ENCODE results near the gene DAB1. TPM values are rescaled to one million over a fixed set of nuclear protein-coding genes. Genes with fewer than 3 reads are reported as not detected.

Gene DAB1
- total and polyA plus RNA-seq, 2 of the 8 experiments (the other 6 are each of a cell fraction or from before 2014, with no cell fraction given), result 4.4 to 11.8 TPM

GRCh38 chr1:57091642-57092041, 332.2 kb downstream of the DAB1 start:
- Histone ChIP-seq H3K27me3 (replicated peaks in 1 of 4; ENCODE audit: control insufficient read depth in 3 of 4, extremely low read depth in 1 of 4, insufficient read depth in 3 of 4, low read length in 3 of 4) (no peaks in the 10 kb centered on the region), H4K20me1 (replicated peaks in 1 of 2; ENCODE audit: control insufficient read depth in 1 of 2, insufficient read depth in 2 of 2, low read length in 2 of 2) (no peaks in the 10 kb centered on the region), H3K9me3 (ENCODE audit: insufficient read depth in 2 of 2, low read depth in 1 of 2, low read length in 1 of 2) (no peaks in the 10 kb centered on the region), H2BK5ac (ENCODE audit: low read depth, low read length) (no peak overlapping the region), H3K4me1 (replicated peaks in 1 of 4; ENCODE audit: control insufficient read depth in 3 of 4, insufficient read depth in 4 of 4, low read length in 3 of 4) (peaks cover 0 to 2% (median 0%) of the 10 kb centered on the region in 4 experiments; a peak in 2 of 7 replicates), H2BK15ac (ENCODE audit: low read length) (no peak overlapping the region), H2AK5ac (ENCODE audit: low read depth, low read length) (no peak overlapping the region), H4K91ac (replicated peaks; ENCODE audit: insufficient read length, low read length) (no peak overlapping the region), H3K79me1 (ENCODE audit: low read depth, low read length) (no peaks in the 10 kb centered on the region), H3K56ac (replicated peaks; ENCODE audit: insufficient read length, low read depth, low read length) (no peak overlapping the region), H4K5ac (ENCODE audit: insufficient read length, low read depth, low read length) (no peak overlapping the region), H3K36me3 (ENCODE audit: control insufficient read depth in 2 of 4, insufficient read depth in 4 of 4, low read length in 3 of 4) (no peaks in the 10 kb centered on the region), H2BK120ac (replicated peaks; ENCODE audit: low read depth, low read length) (no peak overlapping the region), H3K23ac (ENCODE audit: insufficient read length) (no peak overlapping the region), H2BK20ac (ENCODE audit: low read length) (no peak overlapping the region), H3K27ac (ENCODE audit: low read depth, low read length) (no peak overlapping the region), H3K9ac (replicated peaks in 1 of 4; ENCODE audit: extremely low read depth in 1 of 4, low read depth in 3 of 4, low read length in 3 of 4) (no peak overlapping the region), H3K79me2 (ENCODE audit: control insufficient read depth in 1 of 2, insufficient read depth in 2 of 2, low read length in 2 of 2) (no peaks in the 10 kb centered on the region), H3K23me2 (ENCODE audit: low read depth, low read length) (no peaks in the 10 kb centered on the region), H2BK12ac (ENCODE audit: low read depth, low read length) (no peak overlapping the region), H2AFZ (ENCODE audit: low read length) (no peak overlapping the region), H3K4ac (replicated peaks; ENCODE audit: insufficient read length, low read depth, low read length) (no peak overlapping the region), H4K8ac (ENCODE audit: extremely low read depth, insufficient read depth, low read length) (no peak overlapping the region), H3K4me2 (ENCODE audit: insufficient read depth in 1 of 2, low read depth in 2 of 2, low read length in 2 of 2) (no peak overlapping the region), H3K4me3 (ENCODE audit: extremely low read depth in 1 of 4, insufficient read depth in 2 of 4, low read depth in 3 of 4, low read length in 4 of 4) (no peak overlapping the region), H3K18ac (ENCODE audit: extremely low read depth, low read length) (no peak overlapping the region), H3K14ac (ENCODE audit: insufficient read length) (no peak overlapping the region)
- FAIRE-seq (no peak), DNase-seq (ENCODE audit: low read depth in 1 of 2, low spot score in 2 of 2) (no peak)
- POLR2A ChIA-PET (ENCODE audit: partially characterized antibody), result no interaction called here
- CTCF ChIA-PET (ENCODE audit: partially characterized antibody), result interaction anchor here (0.9 to 1.7 kb wide), 2 partner anchors 11 to 12 kb away, joined by 3 to 7 read pairs; no protein-coding TSS in a partner anchor
- 94% methylated on average over 1 of the region's 1 CpG; no CpG with 5 or more reads in 1 of the 2 experiments for WGBS, 2 experiments (ENCODE audit: extremely low coverage in 1 of 2, insufficient coverage in 1 of 2, insufficient read length in 1 of 2, insufficient replicate concordance in 2 of 2, low coverage in 1 of 2, low lambda C conversion rate in 2 of 2, missing lambda C conversion rate in 1 of 2)
- TF ChIP-seq, protein P1, sequence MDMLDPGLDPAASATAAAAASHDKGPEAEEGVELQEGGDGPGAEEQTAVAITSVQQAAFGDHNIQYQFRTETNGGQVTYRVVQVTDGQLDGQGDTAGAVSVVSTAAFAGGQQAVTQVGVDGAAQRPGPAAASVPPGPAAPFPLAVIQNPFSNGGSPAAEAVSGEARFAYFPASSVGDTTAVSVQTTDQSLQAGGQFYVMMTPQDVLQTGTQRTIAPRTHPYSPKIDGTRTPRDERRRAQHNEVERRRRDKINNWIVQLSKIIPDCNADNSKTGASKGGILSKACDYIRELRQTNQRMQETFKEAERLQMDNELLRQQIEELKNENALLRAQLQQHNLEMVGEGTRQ (IDR thresholded peaks at IDR 0.05; ENCODE audit: low read length), result no peak
- TF ChIP-seq CREB1 (IDR thresholded peaks at IDR 0.05) (no peak), EZH2 (IDR thresholded peaks at IDR 0.05; ENCODE audit: low read depth, low read length, severe bottlenecking) (no peak), BACH1 (IDR thresholded peaks at IDR 0.05; ENCODE audit: low read length) (no peak), SAP30 (IDR thresholded peaks at IDR 0.05; ENCODE audit: insufficient read depth, insufficient replicate concordance, low read length) (no peak), CBX8 (IDR thresholded peaks at IDR 0.05; ENCODE audit: borderline replicate concordance, low read depth, low read length) (no peak), POLR2AphosphoS5 (IDR thresholded peaks at IDR 0.05; ENCODE audit: low read depth, low read length) (no peak), CHD1 (IDR thresholded peaks at IDR 0.05; ENCODE audit: low read depth, low read length) (no peak), TAF1 (IDR thresholded peaks at IDR 0.05; ENCODE audit: low read depth, low read length) (no peak), KDM4A (IDR thresholded peaks at IDR 0.05; ENCODE audit: low read depth, low read length, severe bottlenecking) (no peak), EP300 (IDR thresholded peaks at IDR 0.05; ENCODE audit: borderline replicate concordance in 1 of 2, low read depth in 2 of 2, low read length in 2 of 2) (no peak), TBP (IDR thresholded peaks at IDR 0.05; ENCODE audit: low read depth, low read length) (no peak)
- TF ChIP-seq, protein P2, sequence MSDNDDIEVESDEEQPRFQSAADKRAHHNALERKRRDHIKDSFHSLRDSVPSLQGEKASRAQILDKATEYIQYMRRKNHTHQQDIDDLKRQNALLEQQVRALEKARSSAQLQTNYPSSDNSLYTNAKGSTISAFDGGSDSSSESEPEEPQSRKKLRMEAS (IDR thresholded peaks at IDR 0.05), result no peak

Data from H1 (cell line).